HEK293 (cell line): ENCODE results near the gene MBNL2.

ENCODE experiments used
- CTCF ChIA-PET: fragments of 350-600 bp; formaldehyde crosslinking; extraction: SDS; loops from one replicate; lab custom pipeline; 2021; ENCODE audit warnings: antibody characterized with exemption; lab: Yijun Ruan, JAX
- POLR2A ChIA-PET: fragments of 300-600 bp; formaldehyde crosslinking; extraction: SDS; loops from one replicate; lab custom pipeline; 2020; ENCODE audit warnings: antibody characterized with exemption, inconsistent platforms; lab: Yijun Ruan, JAX
- H3K27ac ChIP-seq: fragments of 200-500 bp; sonication (Bioruptor generic); 2 replicates; pipeline ENCODE4 v1.5.1; 2014; ENCODE audit warnings: low read depth, low read length, control low read depth, inconsistent platforms; ENCODE audit errors: extremely low read depth
- H3K36me3 ChIP-seq, 2 experiments: fragments of 200-500 bp in 1 of 2; sonication (Bioruptor generic) in 1 of 2; 1 replicate in 1 of 2; 2 replicates in 1 of 2; pipeline ENCODE4 v1.5.1; 2014 to 2017; ENCODE audit warnings: inconsistent platforms in 2 of 2, low read length in 2 of 2; ENCODE audit not compliant: control insufficient read depth in 2 of 2, insufficient read depth in 1 of 2
- H3K4me1 ChIP-seq: fragments of 200-500 bp; sonication (Bioruptor generic); 2 replicates; pipeline ENCODE4 v1.5.1; 2014; ENCODE audit warnings: mild to moderate bottlenecking, low read length, inconsistent platforms; ENCODE audit not compliant: control insufficient read depth, insufficient read depth
- H3K4me3 ChIP-seq: 2 replicates; pipeline ENCODE4 v1.5.1; 2011; ENCODE audit warnings: low read depth, mild to moderate bottlenecking, control low read depth, low read length, moderate library complexity
- H3K9me3 ChIP-seq: fragments of 200-500 bp; sonication (Bioruptor generic); 2 replicates; pipeline ENCODE4 v1.5.1; 2014; ENCODE audit warnings: low read depth, low read length, inconsistent platforms; ENCODE audit not compliant: control insufficient read depth, insufficient read depth
- KLF8 ChIP-seq: fragments of 450-650 bp; formaldehyde crosslinking; IDR thresholded peaks from 2 replicates; pipeline ENCODE4 v1.5.1; 2016; ENCODE audit warnings: missing biosample characterization, missing genetic modification characterization
- MYNN ChIP-seq: fragments of 450-650 bp; formaldehyde crosslinking; IDR thresholded peaks from 2 replicates; pipeline ENCODE4 v1.5.1; 2016; ENCODE audit warnings: missing biosample characterization, missing genetic modification characterization, borderline replicate concordance
- TRIM28 ChIP-seq: IDR thresholded peaks from 2 replicates; pipeline ENCODE4 v1.6.1; 2011; ENCODE audit warnings: low read length, control low read depth, borderline replicate concordance
- ZBTB21 ChIP-seq: fragments of 450-650 bp; formaldehyde crosslinking; IDR thresholded peaks from 2 replicates; pipeline ENCODE4 v1.5.1; 2017; ENCODE audit warnings: missing biosample characterization, missing genetic modification characterization
- ZFHX2 ChIP-seq: fragments of 450-650 bp; formaldehyde crosslinking; conservative IDR thresholded peaks from 2 replicates; pipeline ENCODE4 v1.5.1; 2016; ENCODE audit warnings: missing biosample characterization, missing genetic modification characterization
- ZFP3 ChIP-seq: fragments of 450-650 bp; formaldehyde crosslinking; IDR thresholded peaks from 2 replicates; pipeline ENCODE4 v1.5.1; 2016; ENCODE audit warnings: low read depth, missing biosample characterization, missing genetic modification characterization
- ZFP41 ChIP-seq: fragments of 450-650 bp; formaldehyde crosslinking; IDR thresholded peaks from 2 replicates; pipeline ENCODE4 v1.5.1; 2016; ENCODE audit warnings: missing biosample characterization, missing genetic modification characterization, borderline replicate concordance
- ZFP69B ChIP-seq: fragments of 450-650 bp; formaldehyde crosslinking; IDR thresholded peaks from 2 replicates; pipeline ENCODE4 v1.5.1; 2016; ENCODE audit warnings: missing biosample characterization, missing genetic modification characterization
- ZNF138 ChIP-seq: fragments of 450-650 bp; formaldehyde crosslinking; IDR thresholded peaks from 2 replicates; pipeline ENCODE4 v1.5.1; 2016; ENCODE audit warnings: missing biosample characterization, missing genetic modification characterization, borderline replicate concordance
- ZNF174 ChIP-seq: fragments of 450-650 bp; formaldehyde crosslinking; IDR thresholded peaks from 2 replicates; pipeline ENCODE4 v1.5.0; 2017; ENCODE audit warnings: missing biosample characterization, mild to moderate bottlenecking, missing genetic modification characterization
- ZNF354C ChIP-seq: fragments of 450-650 bp; formaldehyde crosslinking; IDR thresholded peaks from 2 replicates; pipeline ENCODE4 v1.5.1; 2016; ENCODE audit warnings: missing biosample characterization, missing genetic modification characterization, low read depth, borderline replicate concordance
- ZNF416 ChIP-seq: fragments of 450-650 bp; formaldehyde crosslinking; IDR thresholded peaks from 2 replicates; pipeline ENCODE4 v1.5.1; 2016; ENCODE audit warnings: missing biosample characterization, missing genetic modification characterization
- ZNF560 ChIP-seq: fragments of 450-650 bp; formaldehyde crosslinking; IDR thresholded peaks from 2 replicates; pipeline ENCODE4 v1.5.1; 2017; ENCODE audit warnings: missing biosample characterization, missing genetic modification characterization, borderline replicate concordance
- ZNF585B ChIP-seq: fragments of 450-650 bp; formaldehyde crosslinking; IDR thresholded peaks from 2 replicates; pipeline ENCODE4 v1.5.1; 2016; ENCODE audit warnings: missing biosample characterization, missing genetic modification characterization
- ZNF670 ChIP-seq: fragments of 450-650 bp; formaldehyde crosslinking; IDR thresholded peaks from 2 replicates; pipeline ENCODE4 v1.5.1; 2016; ENCODE audit warnings: missing biosample characterization, missing genetic modification characterization, low read depth
- ZNF747 ChIP-seq: fragments of 450-650 bp; formaldehyde crosslinking; IDR thresholded peaks from 2 replicates; pipeline ENCODE4 v1.5.1; 2016; ENCODE audit warnings: missing biosample characterization, missing genetic modification characterization
- ZNF776 ChIP-seq: fragments of 450-650 bp; formaldehyde crosslinking; IDR thresholded peaks from 2 replicates; pipeline ENCODE4 v1.5.0; 2017; ENCODE audit warnings: missing biosample characterization, missing genetic modification characterization, borderline replicate concordance
- ZNF785 ChIP-seq: fragments of 450-650 bp; formaldehyde crosslinking; IDR thresholded peaks from 2 replicates; pipeline ENCODE4 v1.5.1; 2016; ENCODE audit warnings: missing biosample characterization, missing genetic modification characterization
- ZNF792 ChIP-seq: fragments of 450-650 bp; formaldehyde crosslinking; IDR thresholded peaks from 2 replicates; pipeline ENCODE4 v1.5.1; 2016; ENCODE audit warnings: missing biosample characterization, missing genetic modification characterization
- ZNF843 ChIP-seq: fragments of 450-650 bp; formaldehyde crosslinking; IDR thresholded peaks from 2 replicates; pipeline ENCODE4 v1.5.1; 2016; ENCODE audit warnings: missing biosample characterization, missing genetic modification characterization
- TF ChIP-seq, protein P1 (sequence below): fragments of 450-650 bp; formaldehyde crosslinking; IDR thresholded peaks from 2 replicates; pipeline ENCODE4 v1.5.1; 2016; ENCODE audit warnings: missing biosample characterization, missing genetic modification characterization
- TF ChIP-seq, protein P2 (sequence below): fragments of 450-650 bp; IDR thresholded peaks from 2 replicates; pipeline ENCODE4 v1.5.1; 2018; ENCODE audit warnings: missing biosample characterization, mild to moderate bottlenecking, missing genetic modification characterization
- TF ChIP-seq, protein P3 (sequence below): fragments of 450-650 bp; formaldehyde crosslinking; IDR thresholded peaks from 2 replicates; pipeline ENCODE4 v1.5.1; 2016; ENCODE audit warnings: missing biosample characterization, missing genetic modification characterization
- TF ChIP-seq, protein P4 (sequence below): fragments of 450-650 bp; formaldehyde crosslinking; IDR thresholded peaks from 2 replicates; pipeline ENCODE4 v1.5.1; 2017; ENCODE audit warnings: missing biosample characterization, missing genetic modification characterization

The MBNL2 gene

DNA sequence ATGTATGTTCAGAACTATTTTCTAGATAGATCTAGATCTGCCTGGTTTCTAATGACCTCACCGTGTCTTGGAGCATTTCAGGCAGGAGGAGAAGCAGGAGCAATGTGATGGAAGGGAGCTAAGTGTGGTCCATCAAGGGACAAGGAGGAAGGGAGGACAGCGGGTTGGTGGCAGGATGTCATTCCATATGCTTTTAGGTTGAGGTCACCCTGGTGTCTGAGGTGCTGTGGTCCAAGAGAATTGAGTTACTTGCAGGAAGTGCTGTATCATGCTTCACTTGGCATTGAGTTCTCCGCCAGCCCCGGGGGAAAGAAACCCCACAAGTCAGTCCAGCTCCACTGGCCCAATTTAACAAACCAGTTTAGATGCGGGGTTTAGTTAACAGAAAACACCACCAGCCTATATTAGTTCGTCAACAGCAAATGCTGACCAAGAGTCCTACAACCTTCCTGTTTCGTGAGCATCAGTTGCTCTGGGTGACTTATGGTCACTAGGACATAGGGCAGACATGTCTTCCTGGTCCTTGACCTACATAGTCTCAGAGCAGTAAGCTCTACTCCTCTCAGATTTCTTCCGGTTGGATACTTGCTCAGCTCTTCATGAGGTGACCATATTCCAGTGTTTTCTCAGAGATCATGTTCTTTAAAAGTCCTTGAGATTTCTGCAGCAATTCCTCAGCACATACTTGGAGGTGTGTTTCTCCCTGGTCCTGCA, 79.4 kb downstream of the MBNL2 start:
- H3K4me3 ChIP-seq, result no peak overlapping the region
- no peaks in the 10 kb centered on the region for H3K36me3 ChIP-seq
- H3K4me1 ChIP-seq, result no peaks in the 10 kb centered on the region
- no peaks in the 10 kb centered on the region for H3K9me3 ChIP-seq
- TF ChIP-seq, protein P1, sequence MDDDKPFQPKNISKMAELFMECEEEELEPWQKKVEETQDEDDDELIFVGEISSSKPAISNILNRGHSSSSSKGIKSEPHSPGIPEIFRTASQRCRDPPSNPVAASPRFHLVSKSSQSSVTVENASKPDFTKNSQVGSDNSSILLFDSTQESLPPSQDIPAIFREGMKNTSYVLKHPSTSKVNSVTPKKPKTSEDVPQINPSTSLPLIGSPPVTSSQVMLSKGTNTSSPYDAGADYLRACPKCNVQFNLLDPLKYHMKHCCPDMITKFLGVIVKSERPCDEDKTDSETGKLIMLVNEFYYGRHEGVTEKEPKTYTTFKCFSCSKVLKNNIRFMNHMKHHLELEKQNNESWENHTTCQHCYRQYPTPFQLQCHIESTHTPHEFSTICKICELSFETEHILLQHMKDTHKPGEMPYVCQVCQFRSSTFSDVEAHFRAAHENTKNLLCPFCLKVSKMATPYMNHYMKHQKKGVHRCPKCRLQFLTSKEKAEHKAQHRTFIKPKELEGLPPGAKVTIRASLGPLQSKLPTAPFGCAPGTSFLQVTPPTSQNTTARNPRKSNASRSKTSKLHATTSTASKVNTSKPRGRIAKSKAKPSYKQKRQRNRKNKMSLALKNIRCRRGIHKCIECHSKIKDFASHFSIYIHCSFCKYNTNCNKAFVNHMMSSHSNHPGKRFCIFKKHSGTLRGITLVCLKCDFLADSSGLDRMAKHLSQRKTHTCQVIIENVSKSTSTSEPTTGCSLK (tag by site-specific recombination), result no peak
- TF ChIP-seq ZNF174 (tag by site-specific recombination) (no peak), ZNF416 (tag by site-specific recombination) (no peak), ZNF138 (tag by site-specific recombination) (no peak), ZFP69B (tag by site-specific recombination) (no peak), ZFP41 (no peak), ZNF785 (tag by site-specific recombination) (no peak), ZNF354C (tag by site-specific recombination) (no peak), KLF8 (tag by site-specific recombination) (no peak), ZNF670 (tag by site-specific recombination) (no peak)
- POLR2A ChIA-PET, result interaction anchor here (1.1 kb wide), 1 partner anchor 78 kb away, joined by 3 read pairs; no protein-coding TSS in a partner anchor
- CTCF ChIA-PET, result interaction anchor here (0.6 kb wide), 1 partner anchor 174 kb away, joined by 3 read pairs; no protein-coding TSS in a partner anchor
- H3K27ac ChIP-seq, result no peak overlapping the region

DNA sequence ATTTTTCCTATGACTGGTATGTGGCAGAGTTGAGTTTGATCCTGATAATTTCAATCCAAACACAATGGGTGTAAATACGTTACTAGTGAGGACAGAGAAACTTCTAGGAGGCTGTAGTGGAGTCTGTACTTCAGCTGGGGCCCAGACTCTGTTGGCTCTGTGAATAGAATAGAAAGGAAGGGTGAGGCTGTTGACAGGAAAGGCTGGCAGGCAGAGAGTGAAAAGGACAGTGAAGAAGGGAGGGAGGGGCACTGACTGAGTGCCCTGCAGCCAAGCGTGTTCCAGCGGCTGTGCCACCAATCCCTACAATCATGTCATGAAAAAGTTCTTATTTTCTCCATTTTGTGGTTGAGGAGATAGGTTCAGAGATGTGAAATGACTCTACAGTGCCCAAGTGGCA, 80.5 kb downstream of the MBNL2 start:
- CTCF ChIA-PET, result interaction anchor here (1.2 kb wide), 1 partner anchor 193 kb away, joined by 4 read pairs; no protein-coding TSS in a partner anchor
- no peak for TF ChIP-seq ZNF843
- no peak for TF ChIP-seq ZNF747 (tag by site-specific recombination)
- TF ChIP-seq ZNF585B (tag by site-specific recombination), result no peak
- no peak for TF ChIP-seq MYNN (tag by site-specific recombination)
- TF ChIP-seq ZBTB21 (tag by site-specific recombination), result no peak
- TF ChIP-seq ZNF792 (tag by site-specific recombination), result no peak
- TF ChIP-seq, protein P2, sequence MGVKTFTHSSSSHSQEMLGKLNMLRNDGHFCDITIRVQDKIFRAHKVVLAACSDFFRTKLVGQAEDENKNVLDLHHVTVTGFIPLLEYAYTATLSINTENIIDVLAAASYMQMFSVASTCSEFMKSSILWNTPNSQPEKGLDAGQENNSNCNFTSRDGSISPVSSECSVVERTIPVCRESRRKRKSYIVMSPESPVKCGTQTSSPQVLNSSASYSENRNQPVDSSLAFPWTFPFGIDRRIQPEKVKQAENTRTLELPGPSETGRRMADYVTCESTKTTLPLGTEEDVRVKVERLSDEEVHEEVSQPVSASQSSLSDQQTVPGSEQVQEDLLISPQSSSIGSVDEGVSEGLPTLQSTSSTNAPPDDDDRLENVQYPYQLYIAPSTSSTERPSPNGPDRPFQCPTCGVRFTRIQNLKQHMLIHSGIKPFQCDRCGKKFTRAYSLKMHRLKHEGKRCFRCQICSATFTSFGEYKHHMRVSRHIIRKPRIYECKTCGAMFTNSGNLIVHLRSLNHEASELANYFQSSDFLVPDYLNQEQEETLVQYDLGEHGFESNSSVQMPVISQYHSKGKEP (tag by site-specific recombination), result no peak
- no peak for TF ChIP-seq ZFHX2
- TF ChIP-seq, protein P3, sequence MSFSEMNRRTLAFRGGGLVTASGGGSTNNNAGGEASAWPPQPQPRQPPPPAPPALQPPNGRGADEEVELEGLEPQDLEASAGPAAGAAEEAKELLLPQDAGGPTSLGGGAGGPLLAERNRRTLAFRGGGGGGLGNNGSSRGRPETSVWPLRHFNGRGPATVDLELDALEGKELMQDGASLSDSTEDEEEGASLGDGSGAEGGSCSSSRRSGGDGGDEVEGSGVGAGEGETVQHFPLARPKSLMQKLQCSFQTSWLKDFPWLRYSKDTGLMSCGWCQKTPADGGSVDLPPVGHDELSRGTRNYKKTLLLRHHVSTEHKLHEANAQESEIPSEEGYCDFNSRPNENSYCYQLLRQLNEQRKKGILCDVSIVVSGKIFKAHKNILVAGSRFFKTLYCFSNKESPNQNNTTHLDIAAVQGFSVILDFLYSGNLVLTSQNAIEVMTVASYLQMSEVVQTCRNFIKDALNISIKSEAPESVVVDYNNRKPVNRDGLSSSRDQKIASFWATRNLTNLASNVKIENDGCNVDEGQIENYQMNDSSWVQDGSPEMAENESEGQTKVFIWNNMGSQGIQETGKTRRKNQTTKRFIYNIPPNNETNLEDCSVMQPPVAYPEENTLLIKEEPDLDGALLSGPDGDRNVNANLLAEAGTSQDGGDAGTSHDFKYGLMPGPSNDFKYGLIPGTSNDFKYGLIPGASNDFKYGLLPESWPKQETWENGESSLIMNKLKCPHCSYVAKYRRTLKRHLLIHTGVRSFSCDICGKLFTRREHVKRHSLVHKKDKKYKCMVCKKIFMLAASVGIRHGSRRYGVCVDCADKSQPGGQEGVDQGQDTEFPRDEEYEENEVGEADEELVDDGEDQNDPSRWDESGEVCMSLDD (tag by site-specific recombination), result no peak
- TF ChIP-seq TRIM28, result no peak
- TF ChIP-seq, protein P4, sequence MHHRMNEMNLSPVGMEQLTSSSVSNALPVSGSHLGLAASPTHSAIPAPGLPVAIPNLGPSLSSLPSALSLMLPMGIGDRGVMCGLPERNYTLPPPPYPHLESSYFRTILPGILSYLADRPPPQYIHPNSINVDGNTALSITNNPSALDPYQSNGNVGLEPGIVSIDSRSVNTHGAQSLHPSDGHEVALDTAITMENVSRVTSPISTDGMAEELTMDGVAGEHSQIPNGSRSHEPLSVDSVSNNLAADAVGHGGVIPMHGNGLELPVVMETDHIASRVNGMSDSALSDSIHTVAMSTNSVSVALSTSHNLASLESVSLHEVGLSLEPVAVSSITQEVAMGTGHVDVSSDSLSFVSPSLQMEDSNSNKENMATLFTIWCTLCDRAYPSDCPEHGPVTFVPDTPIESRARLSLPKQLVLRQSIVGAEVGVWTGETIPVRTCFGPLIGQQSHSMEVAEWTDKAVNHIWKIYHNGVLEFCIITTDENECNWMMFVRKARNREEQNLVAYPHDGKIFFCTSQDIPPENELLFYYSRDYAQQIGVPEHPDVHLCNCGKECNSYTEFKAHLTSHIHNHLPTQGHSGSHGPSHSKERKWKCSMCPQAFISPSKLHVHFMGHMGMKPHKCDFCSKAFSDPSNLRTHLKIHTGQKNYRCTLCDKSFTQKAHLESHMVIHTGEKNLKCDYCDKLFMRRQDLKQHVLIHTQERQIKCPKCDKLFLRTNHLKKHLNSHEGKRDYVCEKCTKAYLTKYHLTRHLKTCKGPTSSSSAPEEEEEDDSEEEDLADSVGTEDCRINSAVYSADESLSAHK (tag by site-specific recombination), result no peak
- no peak for TF ChIP-seq ZNF776 (tag by site-specific recombination)
- no peak for TF ChIP-seq ZNF560 (tag by site-specific recombination)
- no peak for TF ChIP-seq ZFP3 (tag by site-specific recombination)
- no peak for TF ChIP-seq ZFP69B (tag by site-specific recombination)

More for the DNA sequence above, 80.5 kb downstream of the MBNL2 start:
- Histone ChIP-seq H3K4me3 (no peak overlapping the region), H3K4me1 (no peaks in the 10 kb centered on the region), H3K9me3 (no peaks in the 10 kb centered on the region), H3K27ac (no peak overlapping the region), H3K36me3 (no peaks in the 10 kb centered on the region)
- POLR2A ChIA-PET, result no interaction called here
